ENCODE results near the gene IMP4. TPM values are rescaled to one million over a fixed set of nuclear protein-coding genes. Genes with fewer than 3 reads are reported as not detected.

The IMP4 gene
- total RNA-seq, 4 donors from 2014 or later, result 72.6 to 207 (median 93.3) TPM

- Histone ChIP-seq H3K36me3 (peaks cover 0 to 22% (median 9%) of the 10 kb centered on the region in 3 donors), H3K4me1 (peaks cover 0 to 20% (median 4%) of the 10 kb centered on the region in 4 donors), H3K4me3 (no peak overlapping the region), H3K27me3 (peaks cover 0 to 11% of the 10 kb centered on the region in 2 donors), H3K27ac (no peak overlapping the region), H3K9me3 (no peaks in the 10 kb centered on the region)
- DNase-seq (ENCODE audit: low spot score in 2 of 2), result no peak
- WGBS, 2 donors, result 80 to 83% methylated on average over 13 of the region's 13 CpGs
- TF ChIP-seq EP300 (IDR thresholded peaks at IDR 0.05), result no peak
- TF ChIP-seq POLR2A (IDR thresholded peaks at IDR 0.05), result no peak
- TF ChIP-seq, protein P1, sequence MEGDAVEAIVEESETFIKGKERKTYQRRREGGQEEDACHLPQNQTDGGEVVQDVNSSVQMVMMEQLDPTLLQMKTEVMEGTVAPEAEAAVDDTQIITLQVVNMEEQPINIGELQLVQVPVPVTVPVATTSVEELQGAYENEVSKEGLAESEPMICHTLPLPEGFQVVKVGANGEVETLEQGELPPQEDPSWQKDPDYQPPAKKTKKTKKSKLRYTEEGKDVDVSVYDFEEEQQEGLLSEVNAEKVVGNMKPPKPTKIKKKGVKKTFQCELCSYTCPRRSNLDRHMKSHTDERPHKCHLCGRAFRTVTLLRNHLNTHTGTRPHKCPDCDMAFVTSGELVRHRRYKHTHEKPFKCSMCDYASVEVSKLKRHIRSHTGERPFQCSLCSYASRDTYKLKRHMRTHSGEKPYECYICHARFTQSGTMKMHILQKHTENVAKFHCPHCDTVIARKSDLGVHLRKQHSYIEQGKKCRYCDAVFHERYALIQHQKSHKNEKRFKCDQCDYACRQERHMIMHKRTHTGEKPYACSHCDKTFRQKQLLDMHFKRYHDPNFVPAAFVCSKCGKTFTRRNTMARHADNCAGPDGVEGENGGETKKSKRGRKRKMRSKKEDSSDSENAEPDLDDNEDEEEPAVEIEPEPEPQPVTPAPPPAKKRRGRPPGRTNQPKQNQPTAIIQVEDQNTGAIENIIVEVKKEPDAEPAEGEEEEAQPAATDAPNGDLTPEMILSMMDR (IDR thresholded peaks at IDR 0.05), result no peak
Observed at GRCh38 chr2:130336150-130336876, 6.4 kb upstream of the IMP4 start.

GRCh38 chr2:130336877-130337734, 5.6 kb upstream of the IMP4 start:
- peak overlapping the region in 1 of 4 donors; percentile 2 for H3K4me3 ChIP-seq
- 26% methylated on average over 29 of the region's 29 CpGs for WGBS, 2 donors
- peaks cover 0 to 4% of the 10 kb centered on the region in 2 donors for H3K27me3 ChIP-seq
- no peaks in the 10 kb centered on the region for H3K9me3 ChIP-seq
- peak; percentile 47 to 57 for DNase-seq (ENCODE audit: low spot score in 2 of 2)
- peaks cover 0 to 23% (median 8%) of the 10 kb centered on the region in 4 donors for H3K4me1 ChIP-seq
- H3K27ac ChIP-seq, result peak overlapping the region in 2 of 4 donors; percentile 12 to 34
- H3K36me3 ChIP-seq, result peaks cover 0 to 22% (median 9%) of the 10 kb centered on the region in 3 donors
- TF ChIP-seq, protein P1 (IDR thresholded peaks at IDR 0.05), result no peak
- TF ChIP-seq POLR2A (IDR thresholded peaks at IDR 0.05) (no peak), EP300 (IDR thresholded peaks at IDR 0.05) (no peak)

DNA sequence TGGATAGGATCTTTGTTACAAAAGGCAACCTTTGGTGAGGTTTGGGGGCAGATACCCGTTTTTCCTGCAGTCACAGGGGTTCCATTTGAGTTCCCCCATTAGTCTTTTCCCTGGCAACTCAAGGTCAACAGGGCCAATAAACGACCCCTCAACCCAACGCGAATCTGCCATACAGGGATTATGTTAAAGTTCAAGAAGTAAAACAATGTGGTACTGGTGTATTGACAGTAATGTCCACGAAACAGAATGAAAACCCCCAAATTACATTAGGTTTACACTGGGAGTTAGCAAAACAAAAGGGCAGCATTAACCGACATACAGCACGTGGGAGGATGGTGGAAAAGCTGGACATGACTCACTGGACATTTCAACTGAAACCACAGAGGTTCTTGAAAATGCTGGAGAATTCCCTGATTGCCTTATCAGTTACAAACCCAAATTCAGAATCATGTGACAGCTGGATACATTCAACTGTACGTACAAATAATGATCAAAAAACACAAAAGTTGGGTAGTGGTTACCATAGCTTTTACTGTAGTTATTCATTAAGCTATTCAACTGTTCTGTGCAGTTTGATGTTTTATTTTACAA, 4.9 kb upstream of the IMP4 start:
- Histone ChIP-seq H3K4me1 (peaks cover 0 to 16% (median 8%) of the 10 kb centered on the region in 4 donors), H3K4me3 (peak overlapping the region in 1 of 4 donors; percentile 2), H3K27ac (peak overlapping the region in 2 of 4 donors; percentile 12 to 34), H3K9me3 (no peaks in the 10 kb centered on the region), H3K36me3 (peaks cover 0 to 22% (median 9%) of the 10 kb centered on the region in 3 donors), H3K27me3 (no peaks in the 10 kb centered on the region)
- no peak for TF ChIP-seq POLR2A (IDR thresholded peaks at IDR 0.05)
- DNase-seq (ENCODE audit: low spot score in 2 of 2), result no peak
- WGBS, 2 donors, result 28 to 32% methylated on average over 8 of the region's 8 CpGs

GRCh38 chr2:130338793-130339345, 3.8 kb upstream of the IMP4 start:
- TF ChIP-seq POLR2A (IDR thresholded peaks at IDR 0.05) (no peak), EP300 (IDR thresholded peaks at IDR 0.05) (no peak)
- TF ChIP-seq, protein P1 (IDR thresholded peaks at IDR 0.05), result no peak
- no peaks in the 10 kb centered on the region for H3K27me3 ChIP-seq
- WGBS, 2 donors, result 89 to 95% methylated on average over 10 to 12 of the region's 12 CpGs
- H3K4me3 ChIP-seq, result no peak overlapping the region
- no peak for DNase-seq (ENCODE audit: low spot score in 2 of 2)
- no peak overlapping the region for H3K27ac ChIP-seq
- no peaks in the 10 kb centered on the region for H3K9me3 ChIP-seq
- peaks cover 0 to 22% (median 14%) of the 10 kb centered on the region in 4 donors for H3K4me1 ChIP-seq
- H3K36me3 ChIP-seq, result peaks cover 0 to 22% (median 9%) of the 10 kb centered on the region in 3 donors

Data from tibial nerve (tissue), 4 donors.